Mucosa of descending colon (tissue), 3 donors: Measurements from ENCODE around the gene PRDM4. TPM values are rescaled to one million over a fixed set of nuclear protein-coding genes. Genes with fewer than 3 reads are reported as not detected.

Experiments
- ATAC-seq: fragments of 200-7000 bp; cut with Tn5 transposase; one replicate; pipeline ENCODE4 v1.9.1; 2020; ENCODE audit warnings: mild to moderate bottlenecking, moderate library complexity
- DNase-seq, 3 donors: peaks; one replicate each; pipeline ENCODE4 v3.0.0-alpha.2; 2020
- H3K36me3 ChIP-seq: fragments of 200-600 bp; one replicate; pipeline ENCODE4 v1.8.0; 2021; ENCODE audit warnings: low read depth, mild to moderate bottlenecking
- H3K4me1 ChIP-seq: fragments of 200-600 bp; one replicate; pipeline ENCODE4 v1.8.0; 2021; ENCODE audit warnings: low read depth, mild to moderate bottlenecking
- H3K4me3 ChIP-seq: fragments of 200-600 bp; one replicate; pipeline ENCODE4 v1.8.0; 2021; ENCODE audit warnings: mild to moderate bottlenecking
- H3K9me3 ChIP-seq: fragments of 200-600 bp; one replicate; pipeline ENCODE4 v1.8.0; 2021; ENCODE audit warnings: mild to moderate bottlenecking
- CTCF ChIP-seq: fragments of 200-600 bp; IDR thresholded peaks from one replicate; pipeline ENCODE4 v1.8.0; 2022; ENCODE audit warnings: antibody characterized with exemption, mild to moderate bottlenecking
- intact Hi-C, 2 donors: fragments of 100-400 bp; cut with DNase I in 1 of 2; cut with micrococcal nuclease in 1 of 2; formaldehyde crosslinking; loops; one replicate each; pipeline versions ENCODE4 v1.11.0 to v1.11.1; 2022; cut with DNase I, micrococcal nuclease
- total RNA-seq, 3 donors: library from RNA; stranded (reverse); fragmentation: NEBNext Ultra II Directional in 2 of 3; extraction: Animal tissue kit (Norgen Biotek cat#: 25700) in 2 of 3; gene quantifications; one replicate each; pipeline versions ENCODE4 v1.2.1 to v1.2.4, GENCODE V29; 2021 to 2023
- donor health status: DM: no; HTN: no; CAD: no; lungs with moderate emphysema.
- donor health status: DM: no; HTN: no; CAD: no.
- donor health status: DM: no; HTN: yes; CAD: no.

Gene PRDM4
- total RNA-seq, 3 donors from 2014 or later: 38.4 to 44.4 (median 39.9) TPM

- ATAC-seq (no peak), DNase-seq (no peak)
- H3K36me3 ChIP-seq: peaks cover 17% of the 10 kb centered on the region
- TF ChIP-seq CTCF: no peak
- intact Hi-C loops: no loop called here
- H3K4me1 ChIP-seq: no peaks in the 10 kb centered on the region
- no peak overlapping the region for H3K4me3 ChIP-seq
- no peaks in the 10 kb centered on the region for H3K9me3 ChIP-seq
Measured at GRCh38 chr12:107748472-107748871, 12.5 kb downstream of the PRDM4 start.

- ATAC-seq (peak; percentile 75), DNase-seq (no peak)
- Histone ChIP-seq H3K4me3 (no peak overlapping the region), H3K36me3 (peaks cover 5% of the 10 kb centered on the region), H3K4me1 (no peaks in the 10 kb centered on the region), H3K9me3 (no peaks in the 10 kb centered on the region)
- intact Hi-C loops: no loop called here
- no peak for TF ChIP-seq CTCF
Measured at GRCh38 chr12:107736914-107737313, 24.0 kb downstream of the PRDM4 start.

- no peak for TF ChIP-seq CTCF
- H3K36me3 ChIP-seq: peaks cover 5% of the 10 kb centered on the region
- H3K4me3 ChIP-seq: no peak overlapping the region
- no peak for ATAC-seq
- H3K4me1 ChIP-seq: no peaks in the 10 kb centered on the region
- no peaks in the 10 kb centered on the region for H3K9me3 ChIP-seq
- DNase-seq: no peak
- intact Hi-C loops: no loop called here
Measured at GRCh38 chr12:107735763-107736162, 25.2 kb downstream of the PRDM4 start.

- ATAC-seq: no peak
- intact Hi-C loops: no loop called here
- no peak for TF ChIP-seq CTCF
Measured at GRCh38 chr12:107734139-107734538, 26.8 kb downstream of the PRDM4 start.

GRCh38 chr12:107732365-107732764, 28.6 kb downstream of the PRDM4 start:
- intact Hi-C loops: no loop called here
- ATAC-seq: no peak
- no peak overlapping the region for H3K4me3 ChIP-seq
- DNase-seq: no peak
- no peaks in the 10 kb centered on the region for H3K9me3 ChIP-seq
- TF ChIP-seq CTCF: no peak
- H3K36me3 ChIP-seq: peaks cover 5% of the 10 kb centered on the region
- no peaks in the 10 kb centered on the region for H3K4me1 ChIP-seq

More at GRCh38 chr12:107734139-107734538, 26.8 kb downstream of the PRDM4 start:
- H3K4me3 ChIP-seq: no peak overlapping the region
- H3K9me3 ChIP-seq: no peaks in the 10 kb centered on the region
- DNase-seq: no peak
- no peaks in the 10 kb centered on the region for H3K4me1 ChIP-seq
- peaks cover 5% of the 10 kb centered on the region for H3K36me3 ChIP-seq

- H3K9me3 ChIP-seq: no peaks in the 10 kb centered on the region
- no peaks in the 10 kb centered on the region for H3K4me1 ChIP-seq
- H3K36me3 ChIP-seq: peaks cover 5% of the 10 kb centered on the region
- intact Hi-C loops: no loop called here
- ATAC-seq (peak; percentile 73), DNase-seq (no peak)
- H3K4me3 ChIP-seq: no peak overlapping the region
- no peak for TF ChIP-seq CTCF
Measured at GRCh38 chr12:107731366-107731765, 29.6 kb downstream of the PRDM4 start.
